ENCODE measurements around the gene PCYT1A. TPM values are rescaled to one million over a fixed set of nuclear protein-coding genes. Genes with fewer than 3 reads are reported as not detected.
"Not testable (repeated sequence)": the region's sequence is repeated elsewhere in the genome, so short reads cannot be mapped to it uniquely, and the experiment has no call there.

The PCYT1A gene
- total RNA-seq, 1 donor from 2014 or later, result 65.7 TPM

- DNase-seq (ENCODE audit: low spot score), result no peak
Measured at GRCh38 chr3:196192524-196193051, 94.9 kb downstream of the PCYT1A start.

- no peak for DNase-seq (ENCODE audit: low spot score)
Measured at GRCh38 chr3:196192036-196192523, 95.4 kb downstream of the PCYT1A start.

- DNase-seq (ENCODE audit: low spot score), result no peak
Measured at GRCh38 chr3:196189566-196190347, 97.8 kb downstream of the PCYT1A start.

DNA sequence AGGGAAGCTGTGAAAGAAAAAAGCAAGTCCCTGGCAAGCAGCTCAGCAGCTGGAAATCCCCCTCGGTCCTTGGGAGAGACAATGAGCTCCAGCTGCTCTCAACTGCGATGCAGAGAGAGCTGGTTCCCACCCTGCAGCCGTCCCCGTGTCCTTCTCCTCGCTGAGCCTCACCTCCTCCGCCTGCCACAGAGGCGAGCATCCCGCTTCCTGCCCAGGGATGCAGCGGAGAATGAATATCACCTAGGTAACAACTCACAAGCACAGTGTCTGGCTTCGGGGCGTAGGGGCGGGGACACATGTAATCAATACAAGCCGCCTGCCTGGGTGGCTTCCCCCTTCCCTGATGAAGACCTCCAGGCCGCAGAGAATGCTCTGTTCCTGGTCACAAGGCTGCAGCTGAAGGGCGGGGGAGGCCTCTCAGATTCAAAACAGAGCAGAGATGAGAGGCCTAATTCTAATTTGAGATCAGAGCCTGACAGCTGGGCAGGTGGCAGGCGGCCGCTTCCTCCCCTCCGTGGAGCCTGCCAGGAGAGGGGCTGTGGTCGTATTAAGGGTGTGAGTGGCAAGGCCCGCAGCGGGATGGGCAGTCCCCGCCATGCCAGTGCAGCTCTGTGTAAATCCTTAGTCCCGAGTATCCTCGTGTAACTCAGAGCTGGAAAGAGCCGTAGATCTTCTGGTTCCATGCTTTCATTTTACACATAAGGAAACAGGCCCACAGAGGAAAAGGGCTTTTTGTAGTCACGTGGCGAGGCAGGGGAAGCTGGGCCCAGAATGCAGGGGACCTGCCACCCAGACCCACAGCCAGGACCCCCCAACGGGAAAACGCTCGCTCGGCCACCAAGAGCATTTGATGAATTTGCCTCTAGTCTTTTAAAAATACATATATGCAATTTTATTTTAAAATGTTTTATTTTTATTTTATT, 100.6 kb downstream of the PCYT1A start:
- DNase-seq (ENCODE audit: low spot score), result no peak

- DNase-seq (ENCODE audit: low spot score), result no peak
Measured at GRCh38 chr3:196184881-196185280, 102.6 kb downstream of the PCYT1A start.

GRCh38 chr3:196184169-196184432, 103.4 kb downstream of the PCYT1A start:
- not testable (repeated sequence) for DNase-seq (ENCODE audit: low spot score)

DNA sequence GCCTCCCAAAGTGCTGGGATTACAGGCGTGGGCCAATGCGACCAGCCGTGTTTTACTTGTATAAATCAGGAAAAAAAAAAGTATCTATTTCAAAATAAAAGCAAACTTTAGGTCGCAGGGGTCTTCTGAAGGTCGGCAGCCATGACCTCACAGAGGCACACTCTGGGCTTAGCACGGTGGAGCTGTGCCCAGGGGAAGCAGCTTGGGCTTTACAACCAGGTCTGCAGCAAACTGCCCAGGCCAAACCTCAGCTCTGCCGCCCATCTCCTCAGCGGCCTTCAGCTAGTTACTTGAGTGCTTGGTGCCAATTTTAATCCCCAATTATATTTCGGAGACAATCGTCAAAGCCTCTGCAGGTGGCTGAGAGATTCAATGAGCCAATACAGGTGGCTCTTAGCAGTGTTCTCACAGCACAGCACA, 106.4 kb downstream of the PCYT1A start:
- DNase-seq (ENCODE audit: low spot score), result no peak

GRCh38 chr3:196180346-196180745, 107.2 kb downstream of the PCYT1A start:
- no peak for DNase-seq (ENCODE audit: low spot score)

Other genes with a start within 250 kb of the PCYT1A start
- gene TFRC, start 205.6 kb downstream of the PCYT1A start, total RNA-seq, result 89.1 TPM
- gene ZDHHC19, start 76.3 kb downstream of the PCYT1A start, total RNA-seq, result not detected
- not detected for gene SLC51A, start 71.2 kb downstream of the PCYT1A start, total RNA-seq
- 6.9 TPM for gene DYNLT2B, start 30.5 kb upstream of the PCYT1A start, total RNA-seq
- 0.49 TPM for gene TM4SF19, start 50.7 kb upstream of the PCYT1A start, total RNA-seq
- 53.2 TPM for gene UBXN7, start 144.7 kb upstream of the PCYT1A start, total RNA-seq
- 23.0 TPM for gene RNF168, start 216.0 kb upstream of the PCYT1A start, total RNA-seq
- not detected for gene SMCO1, start 227.6 kb upstream of the PCYT1A start, total RNA-seq